Ureter (tissue), 1 donor: ENCODE results near the gene VAMP5. TPM values are rescaled to one million over a fixed set of nuclear protein-coding genes. Genes with fewer than 3 reads are reported as not detected.
"Not testable (repeated sequence)": the region's sequence is repeated elsewhere in the genome, so short reads cannot be mapped to it uniquely, and the experiment has no call there.

Experiments used
- DNase-seq: peaks from one replicate; pipeline ENCODE4 v3.0.0-alpha.2; 2020; ENCODE audit warnings: low spot score
- total RNA-seq: library from RNA; stranded (reverse); gene quantifications from one replicate; pipeline ENCODE4 v1.2.4, GENCODE V29; 2023
- donor health status: DM: yes; HTN: yes; CAD: no.

VAMP5 gene
- total RNA-seq, 1 donor from 2014 or later, result 32.8 TPM

- DNase-seq, result no peak
Measured at GRCh38 chr2:85584857-85585780, 888 bp downstream of the VAMP5 start.

- DNase-seq, result no peak
Measured at GRCh38 chr2:85585781-85586105, 1.5 kb downstream of the VAMP5 start.

GRCh38 chr2:85588236-85588635 lies 4.0 kb downstream of the VAMP5 start:
- DNase-seq, result no peak

GRCh38 chr2:85588645-85589044 lies 4.4 kb downstream of the VAMP5 start:
- no peak for DNase-seq

GRCh38 chr2:85589181-85589580 lies 5.0 kb downstream of the VAMP5 start:
- DNase-seq, result no peak

- no peak for DNase-seq
Measured at GRCh38 chr2:85589982-85590791, 6.0 kb downstream of the VAMP5 start.

- DNase-seq, result no peak
Measured at GRCh38 chr2:85590950-85591349, 6.7 kb downstream of the VAMP5 start.

GRCh38 chr2:85591563-85591962 lies 7.3 kb downstream of the VAMP5 start:
- no peak for DNase-seq

- DNase-seq, result not testable (repeated sequence)
Measured at GRCh38 chr2:85592299-85592698, 8.1 kb downstream of the VAMP5 start.

GRCh38 chr2:85593023-85593422 lies 8.8 kb downstream of the VAMP5 start:
- DNase-seq, result no peak

GRCh38 chr2:85594715-85595300 lies 10.6 kb downstream of the VAMP5 start:
- no peak for DNase-seq

GRCh38 chr2:85595301-85596025 lies 11.2 kb downstream of the VAMP5 start, which contains the start of gene RNF181:
TSS of gene RNF181 (plus strand) at chr2:85595745. CDS start at chr2:85595764, 19 bp downstream.
- peak; percentile 98 for DNase-seq

GRCh38 chr2:85596026-85596333 lies 11.7 kb downstream of the VAMP5 start:
- DNase-seq, result no peak

- no peak for DNase-seq
Measured at GRCh38 chr2:85596486-85597143, 12.4 kb downstream of the VAMP5 start.

GRCh38 chr2:85597241-85597640 lies 13.0 kb downstream of the VAMP5 start:
- DNase-seq, result no peak

- DNase-seq, result no peak
Measured at GRCh38 chr2:85598594-85599340, 14.5 kb downstream of the VAMP5 start.

GRCh38 chr2:85599468-85600234 lies 15.4 kb downstream of the VAMP5 start:
- DNase-seq, result no peak

- no peak for DNase-seq
Measured at GRCh38 chr2:85600235-85600575, 16.0 kb downstream of the VAMP5 start.

GRCh38 chr2:85600951-85601770 lies 16.9 kb downstream of the VAMP5 start:
- no peak for DNase-seq
